ENCODE results near the gene ITGB8.

- TF ChIP-seq CTCF (IDR thresholded peaks at IDR 0.05; ENCODE audit: insufficient read depth, low read length) (no peak), REST (IDR thresholded peaks at IDR 0.05; ENCODE audit: insufficient replicate concordance, low read depth) (no peak), GABPA (IDR thresholded peaks at IDR 0.05; ENCODE audit: low read depth) (no peak), SPI1 (IDR thresholded peaks at IDR 0.05; ENCODE audit: borderline replicate concordance, low read depth) (no peak)
Measured at GRCh38 chr7:20293336-20293735, 37.4 kb upstream of the ITGB8 start.
